Activated gamma-delta T cell treated with Interleukin-2 at 50 U/mL for 16 hours (primary cell): ENCODE measurements around the gene CAPZA1.
"Not testable (repeated sequence)": the region's sequence is repeated elsewhere in the genome, so short reads cannot be mapped to it uniquely, and the experiment has no call there.

ENCODE experiments used
- DNase-seq: peaks from one replicate; pipeline ENCODE4 v3.0.0-alpha.2; 2020

The CAPZA1 gene

GRCh38 chr1:112619518-112620376 lies at the start of gene CAPZA1:
Gene CAPZA1, plus strand, starts transcription at chr1:112619832. Its CDS starts 13 bp downstream, at chr1:112619845.
- DNase-seq, result peak; percentile 87

GRCh38 chr1:112575154-112575804 lies 44.4 kb upstream of the CAPZA1 start:
- DNase-seq, result no peak

DNA sequence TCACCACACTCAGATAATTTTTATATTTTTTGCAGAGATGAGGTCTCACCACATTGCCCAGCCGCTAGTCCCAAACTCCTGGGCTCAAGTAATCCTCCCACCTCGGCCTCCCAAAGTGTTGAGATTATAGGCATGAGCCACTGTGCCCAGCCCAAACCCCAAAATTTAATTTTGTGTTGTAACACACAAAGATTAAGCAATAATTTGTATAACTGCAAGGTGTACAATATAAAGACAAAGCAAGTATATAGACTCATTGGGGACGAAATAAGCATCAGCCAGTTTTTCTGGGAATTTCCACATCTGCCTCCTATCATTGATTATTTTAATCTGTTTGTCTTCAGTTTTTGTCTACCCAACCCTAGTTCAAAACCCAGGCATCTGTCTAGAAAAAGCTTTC lies 43.4 kb upstream of the CAPZA1 start:
- no peak for DNase-seq

GRCh38 chr1:112579801-112580510 lies 39.7 kb upstream of the CAPZA1 start:
- no peak for DNase-seq

DNA sequence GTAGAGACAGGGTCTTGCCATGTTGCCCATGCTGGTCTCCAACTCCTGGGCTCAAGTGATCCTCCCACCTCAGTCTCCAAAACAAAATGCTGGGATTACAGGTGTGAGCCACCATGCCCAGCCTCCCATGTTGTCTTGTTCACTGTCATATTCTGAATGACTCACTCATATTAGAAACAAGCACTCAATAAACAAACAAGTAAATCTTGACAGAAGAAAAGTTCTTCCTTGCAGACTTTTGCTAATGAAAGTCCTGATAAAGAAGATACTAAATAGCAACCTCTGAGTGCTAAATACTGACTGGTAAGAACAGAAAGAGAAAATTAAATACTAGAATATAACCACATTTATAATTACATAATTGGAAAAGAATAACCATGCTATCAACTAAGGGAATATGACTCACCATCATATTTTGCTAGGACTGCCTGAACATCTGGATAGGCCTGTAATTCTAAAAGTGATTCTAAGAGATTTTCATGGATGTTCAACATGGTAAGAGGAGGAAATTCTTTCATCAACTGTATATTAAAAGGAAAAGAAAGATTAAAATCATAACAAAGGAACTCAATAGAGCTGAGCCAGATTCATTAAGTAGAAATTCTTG lies 37.9 kb upstream of the CAPZA1 start:
- DNase-seq, result no peak

GRCh38 chr1:112583366-112583765 lies 36.3 kb upstream of the CAPZA1 start:
- no peak for DNase-seq

DNA sequence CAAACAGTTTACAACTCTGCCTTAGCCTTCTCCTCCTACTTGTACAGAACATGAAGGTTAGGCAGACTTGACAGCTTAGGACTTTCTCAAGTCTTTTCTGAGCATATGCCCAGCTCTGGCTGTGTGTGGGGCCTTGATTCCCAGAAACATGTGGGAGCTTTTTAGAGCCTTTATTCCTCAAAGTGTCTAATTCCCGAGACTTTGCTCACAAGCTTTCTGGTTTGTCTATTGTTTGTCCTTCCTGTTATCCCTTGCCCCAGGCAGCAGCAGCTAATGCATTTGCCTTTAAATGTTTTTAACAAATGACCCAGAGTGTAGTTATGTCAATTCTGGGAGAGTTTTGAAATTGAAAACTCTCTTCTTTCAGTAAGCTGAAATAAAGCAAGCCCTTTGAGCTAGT lies 29.9 kb upstream of the CAPZA1 start:
- no peak for DNase-seq

DNA sequence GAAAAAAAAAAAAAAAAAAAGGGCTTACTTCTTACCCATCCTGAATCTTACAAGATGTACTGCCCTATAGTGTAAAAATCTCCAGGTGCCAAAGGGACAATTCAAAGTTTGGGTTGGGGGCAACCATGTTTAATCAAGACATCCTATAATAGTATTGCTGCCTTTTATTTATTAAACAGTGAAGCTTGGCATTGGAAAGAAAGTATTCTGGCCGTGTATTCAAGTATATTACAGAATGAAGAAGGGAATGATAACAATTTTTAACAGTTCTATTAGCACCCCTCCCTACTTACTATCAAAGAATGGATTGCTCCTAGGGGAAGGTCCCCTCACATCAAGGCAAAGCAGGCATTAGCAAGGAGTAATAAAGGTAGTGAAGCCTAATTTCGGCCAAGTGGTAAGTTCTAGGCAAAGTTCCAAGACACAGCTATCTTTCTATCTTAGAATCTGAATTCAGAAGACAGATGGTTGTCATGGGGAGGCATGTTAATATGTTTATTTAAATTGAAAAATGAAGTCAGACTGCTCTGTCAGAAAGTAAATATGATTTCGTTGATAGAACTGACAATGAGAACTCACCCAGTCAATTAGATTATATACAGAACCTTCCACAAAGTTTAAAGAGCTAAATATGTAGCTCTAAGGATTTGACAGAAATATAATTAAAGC lies 25.3 kb upstream of the CAPZA1 start:
- DNase-seq, result no peak

DNA sequence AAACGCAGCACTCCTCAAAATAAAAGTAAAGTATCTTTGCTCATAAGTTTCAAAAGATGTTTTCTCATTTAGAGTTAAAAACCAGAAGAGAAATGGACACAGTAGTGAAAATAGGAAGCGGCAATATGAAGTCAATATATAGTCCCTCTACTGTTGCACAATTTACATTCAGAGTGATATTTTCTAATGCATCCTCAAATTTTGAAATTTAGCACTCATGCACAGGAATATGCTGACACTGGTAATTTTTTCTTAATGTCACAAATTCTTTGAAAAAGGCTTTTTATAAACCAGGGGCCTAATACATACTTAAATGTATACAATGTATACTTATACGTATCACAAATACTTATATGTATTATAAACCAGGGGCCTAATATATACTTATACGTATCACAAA lies 20.2 kb upstream of the CAPZA1 start:
- no peak for DNase-seq

GRCh38 chr1:112603012-112603411 lies 16.6 kb upstream of the CAPZA1 start:
- DNase-seq, result no peak

GRCh38 chr1:112603541-112603940 lies 16.1 kb upstream of the CAPZA1 start:
- no peak for DNase-seq

DNA sequence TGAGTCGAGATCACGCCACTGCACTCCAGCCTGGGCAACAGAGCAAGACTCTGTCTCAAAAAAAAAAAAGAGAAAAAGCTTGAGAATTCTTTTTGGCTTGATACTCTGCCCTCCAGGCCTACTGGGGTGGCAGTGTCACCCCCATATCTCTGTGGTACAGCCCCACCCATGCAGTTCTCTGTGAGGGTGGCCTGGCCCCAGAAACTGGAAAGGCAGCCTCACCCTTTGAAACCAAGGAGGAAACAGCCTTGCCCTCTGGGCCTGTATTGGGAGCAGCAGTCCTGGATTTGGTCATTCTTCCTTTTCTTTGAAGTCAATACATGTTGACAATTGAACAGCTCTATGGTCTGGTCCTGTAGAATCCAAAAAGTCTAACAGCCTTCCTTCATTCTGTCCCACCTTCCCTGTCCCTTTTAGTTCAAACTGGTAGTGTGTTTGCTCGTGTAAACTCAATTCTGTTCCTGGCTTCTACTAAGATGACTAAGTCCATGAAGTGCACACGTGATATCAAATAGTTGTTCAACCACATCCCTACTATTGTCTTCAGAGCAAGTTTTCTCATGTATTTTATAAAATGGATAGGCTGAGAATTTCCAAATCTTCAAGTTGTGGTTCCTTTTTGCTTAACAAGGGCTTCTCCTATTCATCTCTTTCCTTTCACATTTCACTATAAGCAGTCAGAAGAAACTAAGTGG lies 13.9 kb upstream of the CAPZA1 start:
- no peak for DNase-seq

- DNase-seq, result no peak
These were observed 5.1 kb upstream of the CAPZA1 start for GRCh38 chr1:112614460-112615065.

- peak; percentile 22 for DNase-seq
These were observed 1.4 kb upstream of the CAPZA1 start for GRCh38 chr1:112618114-112618720.

DNA sequence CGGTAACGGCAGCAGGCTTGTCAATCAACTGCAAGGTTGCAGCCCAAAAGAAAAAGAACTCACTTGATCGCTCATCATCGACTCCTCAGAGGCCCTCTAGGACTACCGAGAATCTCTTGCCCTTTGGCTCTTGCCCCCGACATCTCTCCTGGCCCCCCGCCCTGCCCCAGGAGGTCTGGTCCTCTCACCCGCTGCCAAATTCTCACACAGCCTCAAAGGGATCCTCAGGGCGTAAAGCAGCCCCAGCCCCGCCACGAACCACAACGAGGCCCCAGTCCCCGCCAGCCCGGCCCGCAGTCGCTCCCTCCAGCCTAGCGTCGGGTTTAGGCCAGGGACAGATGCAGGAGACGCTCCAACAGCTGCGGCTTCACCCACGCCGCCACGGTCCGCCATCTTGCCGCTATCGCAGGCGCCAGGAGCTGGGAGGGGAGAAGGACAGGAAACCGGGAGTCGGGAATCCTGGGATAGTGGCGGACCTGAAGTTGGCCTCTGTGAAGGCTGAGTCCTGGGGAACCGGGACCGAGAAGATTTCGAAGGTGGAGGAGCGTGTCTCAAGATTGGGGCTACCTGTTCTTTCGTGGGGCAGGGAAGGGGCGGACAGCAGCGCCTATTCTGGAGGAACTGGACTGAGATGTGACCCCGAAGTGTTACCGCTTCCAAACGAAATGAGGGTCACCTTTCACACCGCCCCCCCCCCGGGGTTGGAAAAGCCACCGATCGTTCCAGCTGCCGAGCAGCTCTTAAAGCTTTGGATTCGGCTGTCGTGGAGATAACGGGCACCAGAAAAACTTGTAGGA lies 713 bp upstream of the CAPZA1 start, which contains the start of gene ST7L:
TSS of gene ST7L (minus strand) at position 421 of the 797 bp plus-strand sequence. CDS start at position 393, 28 bp downstream.
- peak; percentile 55 for DNase-seq

- DNase-seq, result no peak
These were observed 704 bp downstream of the CAPZA1 start for GRCh38 chr1:112620377-112620695.

GRCh38 chr1:112624493-112624892 lies 4.9 kb downstream of the CAPZA1 start:
- not testable (repeated sequence) for DNase-seq

DNA sequence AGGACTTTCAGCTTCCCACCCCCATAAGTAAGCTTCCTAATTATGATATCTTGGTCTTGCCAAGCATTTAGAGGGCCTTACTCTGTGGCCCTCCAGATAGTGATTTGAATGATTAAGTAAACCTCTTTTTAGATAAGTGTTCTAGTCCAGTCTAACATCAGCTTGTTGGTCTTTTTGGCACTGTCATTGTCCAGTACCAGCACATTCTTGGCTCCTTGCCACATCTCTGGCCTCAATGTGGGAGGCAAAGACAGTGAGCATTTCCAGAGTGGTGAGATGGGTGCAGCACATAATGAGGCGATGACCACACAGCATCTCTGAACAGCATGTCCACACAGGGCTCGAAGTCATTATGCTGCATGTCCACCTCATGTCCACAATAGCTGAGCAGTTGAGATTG lies 6.1 kb downstream of the CAPZA1 start:
- DNase-seq, result no peak

GRCh38 chr1:112626193-112626592 lies 6.6 kb downstream of the CAPZA1 start:
- DNase-seq, result no peak

GRCh38 chr1:112626887-112627286 lies 7.3 kb downstream of the CAPZA1 start:
- no peak for DNase-seq
